HTR-8/SVneo (cell line): ENCODE data around the gene MCC.

Experiments
- DNase-seq: peaks from one replicate; pipeline ENCODE4 v3.0.0; 2011; ENCODE audit warnings: low spot score, mixed read lengths; ENCODE audit not compliant: insufficient read length
- FAIRE-seq: peaks from 2 replicates; lab custom pipeline; 2011; peaks lifted over from hg19 to GRCh38; lab: Jason Lieb, UNC

MCC gene

GRCh38 chr5:113214606-113215323 is 273.5 kb downstream of the MCC start:
- no peak for FAIRE-seq
- no peak for DNase-seq

DNA sequence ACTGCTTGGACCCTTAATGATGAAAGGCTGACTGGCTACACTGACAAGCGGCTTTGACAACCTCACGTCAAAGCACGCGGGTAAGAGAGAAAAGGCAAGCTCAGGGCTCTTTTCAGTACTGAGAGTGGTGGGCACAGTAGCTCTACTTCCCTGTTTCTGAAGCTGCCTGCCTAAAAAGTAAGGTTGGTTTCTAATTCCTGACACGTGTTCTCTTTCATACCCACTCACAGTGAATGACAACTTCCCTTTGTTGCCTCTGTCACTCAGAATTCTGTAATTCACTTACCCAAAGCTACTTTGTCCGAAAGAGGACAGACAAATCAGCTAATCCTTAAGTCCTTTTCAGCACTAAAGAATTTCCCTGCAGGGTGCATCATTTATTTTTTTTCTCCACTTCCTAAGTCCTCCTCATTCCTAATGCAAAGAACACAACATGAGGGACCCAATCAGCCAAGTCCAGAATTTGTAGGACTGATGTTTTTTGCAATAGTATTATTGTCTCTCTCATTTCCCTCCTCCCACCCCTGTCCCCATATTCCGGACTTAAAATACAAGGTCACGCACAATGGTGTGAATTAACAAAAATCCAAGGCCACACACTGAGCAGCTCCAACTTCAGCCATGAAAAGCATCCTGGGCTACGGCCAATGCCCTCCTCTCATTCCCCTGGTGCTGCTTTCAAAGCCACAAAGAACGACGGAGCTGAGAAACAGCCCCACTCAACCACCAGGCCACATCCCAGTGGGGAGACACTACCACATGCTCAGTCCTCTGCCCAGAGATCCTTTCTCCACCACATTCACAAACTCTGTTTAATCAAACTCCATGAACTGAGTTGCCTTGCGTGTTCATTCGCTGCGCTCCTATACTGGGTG is 274.5 kb downstream of the MCC start:
- DNase-seq (no peak), FAIRE-seq (no peak)

- DNase-seq (no peak), FAIRE-seq (no peak)
Observed at GRCh38 chr5:113212244-113212920, 275.9 kb downstream of the MCC start.

GRCh38 chr5:113209498-113209897 is 278.8 kb downstream of the MCC start:
- FAIRE-seq: no peak
- no peak for DNase-seq

GRCh38 chr5:113205807-113206206 is 282.4 kb downstream of the MCC start:
- no peak for DNase-seq
- no peak for FAIRE-seq

DNA sequence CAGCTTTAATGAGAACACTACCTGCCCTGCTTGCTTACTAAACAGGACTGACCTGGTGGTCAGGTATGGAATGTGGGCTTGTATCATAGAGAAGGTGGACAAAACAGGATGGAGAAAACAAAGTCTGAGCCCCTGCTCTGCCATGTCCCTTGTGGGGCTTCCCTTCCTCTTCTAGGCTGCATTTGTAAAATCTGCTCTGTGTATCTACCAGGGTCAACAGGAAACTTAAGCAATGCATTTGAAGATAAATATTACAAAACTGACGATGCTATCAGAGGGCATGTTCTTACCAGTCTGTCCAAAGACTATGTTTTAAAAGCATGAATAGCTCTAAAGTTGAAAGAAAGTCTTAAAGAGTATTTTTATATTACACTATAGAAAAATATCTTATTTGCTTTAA is 282.9 kb downstream of the MCC start:
- DNase-seq: no peak
- FAIRE-seq: no peak

GRCh38 chr5:113204525-113205161 is 283.6 kb downstream of the MCC start:
- DNase-seq (no peak), FAIRE-seq (no peak)

GRCh38 chr5:113203916-113204315 is 284.3 kb downstream of the MCC start:
- no peak for FAIRE-seq
- no peak for DNase-seq

DNA sequence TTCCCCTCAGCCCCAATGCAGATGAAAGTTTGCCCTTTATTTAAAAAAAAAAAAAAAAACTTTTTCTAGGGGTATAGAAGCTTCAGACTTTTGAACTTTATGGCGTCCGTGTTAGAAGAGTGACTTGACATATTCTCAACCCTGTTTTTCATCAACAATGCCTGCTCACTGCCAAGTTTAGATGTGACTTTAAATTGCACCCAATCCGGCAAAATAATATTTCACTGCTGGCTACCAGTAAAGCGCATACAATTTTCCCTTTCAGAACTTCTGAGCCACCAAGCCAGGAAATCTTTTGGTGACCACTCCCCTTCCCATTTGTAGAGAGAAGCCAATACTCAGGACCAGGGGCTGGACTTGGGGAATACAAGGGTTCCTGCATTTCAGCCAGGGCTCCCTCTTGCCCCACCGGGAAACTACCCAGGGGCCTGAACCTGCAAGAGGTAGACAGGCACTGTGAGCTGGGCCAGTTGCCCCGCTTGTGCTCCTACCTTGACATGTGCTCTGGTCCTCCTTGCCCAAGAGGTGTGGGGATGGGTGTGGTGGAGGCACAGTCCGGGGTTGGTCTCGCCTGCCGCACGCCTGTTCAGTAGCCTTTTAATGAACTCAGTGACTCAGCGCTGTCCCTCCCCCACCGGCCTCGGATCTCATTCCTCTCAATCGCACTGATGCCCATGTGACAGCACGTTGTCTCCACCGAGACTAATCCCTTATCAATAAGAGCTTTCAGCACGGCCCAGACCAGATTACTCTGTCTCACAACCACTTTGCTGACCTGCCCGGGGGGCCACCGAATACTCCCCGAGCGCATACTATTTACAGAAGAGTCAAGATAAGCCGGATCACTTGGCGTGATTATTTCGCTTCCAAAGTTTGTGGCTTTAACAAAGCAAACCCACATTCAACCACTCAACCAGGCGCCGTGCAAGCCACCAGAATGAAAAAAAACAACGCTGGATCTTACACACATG is 285.2 kb downstream of the MCC start:
- DNase-seq (no peak), FAIRE-seq (no peak)

- FAIRE-seq (no peak), DNase-seq (no peak)
Observed at GRCh38 chr5:113202287-113202686, 286.0 kb downstream of the MCC start.

DNA sequence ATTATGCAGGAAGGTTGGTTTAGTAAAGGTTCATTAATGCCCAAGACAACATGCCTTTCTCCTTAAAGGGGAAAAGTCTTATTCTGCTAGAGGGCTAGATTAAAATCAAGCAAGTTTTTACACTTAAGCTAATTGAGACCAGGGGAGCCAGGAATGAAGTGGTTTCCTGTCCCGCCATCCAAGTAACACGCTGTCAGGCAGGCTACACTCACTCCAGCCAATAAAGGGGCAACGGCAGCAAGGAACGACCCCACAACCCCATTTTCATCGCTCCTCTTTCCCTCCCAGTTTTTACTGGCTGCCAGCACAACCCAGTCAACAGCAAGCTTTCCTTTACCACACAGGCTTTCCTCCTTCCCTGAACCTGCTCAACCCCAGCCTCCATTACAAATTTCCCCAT is 286.5 kb downstream of the MCC start:
- DNase-seq (no peak), FAIRE-seq (no peak)

- FAIRE-seq (no peak), DNase-seq (no peak)
Observed at GRCh38 chr5:113199122-113199905, 288.9 kb downstream of the MCC start.

GRCh38 chr5:113197456-113198200 is 290.6 kb downstream of the MCC start:
- FAIRE-seq: peak; percentile 4
- DNase-seq: no peak

DNA sequence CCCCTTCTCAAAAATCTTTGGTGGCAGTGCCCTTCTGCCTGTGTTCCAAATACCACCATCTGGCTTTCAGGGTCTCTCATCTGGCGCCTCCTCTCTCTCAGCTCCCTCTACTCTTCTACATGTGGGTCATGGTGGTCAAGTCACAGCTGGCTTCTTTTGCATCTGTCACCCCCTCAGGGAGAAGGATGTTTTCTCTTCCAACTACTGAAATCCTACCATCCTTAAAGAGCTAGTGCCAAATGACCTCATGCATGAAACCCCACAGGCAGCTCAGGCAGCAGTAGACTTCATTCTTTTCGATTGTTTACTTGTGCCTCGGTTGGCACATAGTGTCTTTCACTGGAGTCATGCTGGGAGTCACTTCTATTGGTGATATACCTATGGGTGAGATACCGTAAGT is 292.5 kb downstream of the MCC start:
- DNase-seq (no peak), FAIRE-seq (no peak)

DNA sequence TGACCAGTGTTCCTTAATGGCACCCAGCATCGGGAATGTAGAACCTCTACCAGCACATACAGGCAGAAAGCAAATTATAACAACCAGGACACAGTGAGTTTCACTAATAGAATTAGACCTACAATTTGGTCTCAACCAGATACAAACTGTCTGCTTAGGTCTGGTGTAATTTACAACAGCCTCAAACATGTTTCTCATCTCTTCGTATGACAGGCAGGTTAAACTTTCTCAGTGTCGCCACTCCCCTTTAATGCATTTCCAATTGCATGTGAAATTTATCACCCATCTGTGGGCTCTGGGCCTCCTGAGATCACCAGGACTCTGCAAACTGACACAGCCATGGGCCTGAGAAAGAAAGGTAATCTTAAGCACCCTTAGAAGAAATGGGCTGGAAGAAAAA is 293.0 kb downstream of the MCC start:
- DNase-seq (no peak), FAIRE-seq (no peak)

DNA sequence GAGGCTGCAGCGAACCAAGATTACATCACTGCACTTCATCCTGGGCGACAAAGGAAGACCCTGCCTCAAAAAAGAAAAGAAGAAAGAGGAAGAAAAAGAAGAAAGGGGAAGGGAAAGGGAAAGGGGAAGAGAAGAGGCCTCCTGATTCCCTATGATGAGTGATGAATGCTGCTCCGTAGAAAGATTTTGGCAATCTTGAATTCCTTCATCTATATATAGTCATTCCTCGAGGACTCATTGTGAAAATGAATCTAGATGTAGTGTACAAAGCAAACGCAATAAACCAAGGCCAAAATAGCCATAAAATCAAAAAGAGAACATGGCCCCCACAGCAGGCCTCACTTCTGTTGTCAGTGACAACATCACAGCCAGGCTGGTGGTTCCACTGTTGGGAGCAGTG is 293.7 kb downstream of the MCC start:
- FAIRE-seq: no peak
- DNase-seq: no peak

- no peak for FAIRE-seq
- no peak for DNase-seq
Observed at GRCh38 chr5:113194125-113194524, 294.1 kb downstream of the MCC start.
